PC-9 (cell line): ENCODE results near the gene EFS. TPM values are rescaled to one million over a fixed set of nuclear protein-coding genes. Genes with fewer than 3 reads are reported as not detected.

ENCODE experiments used
- BruUV-seq: library from RNA; stranded (reverse); fragments of 400-500 nt; replicated peaks from 2 replicates; lab custom pipeline; 2021; lab: Mats Ljungman, UMichigan
- CTCF ChIA-PET: fragments of 300-600 bp; sonication (Branson Sonifier 250); formaldehyde crosslinking; loops from one replicate; lab custom pipeline; 2022; ENCODE audit warnings: antibody characterized with exemption; lab: Charles Lee
- POLR2A ChIA-PET: fragments of 300-600 bp; sonication (Branson Sonifier 250); formaldehyde crosslinking; loops from one replicate; lab custom pipeline; 2022; ENCODE audit warnings: antibody characterized with exemption; ENCODE audit not compliant: unreplicated experiment; lab: Charles Lee
- DNase-seq, 2 experiments: peaks; one replicate each; pipeline versions ENCODE4 v3.0.0 to v3.0.0-alpha.2; 2015 to 2022; ENCODE audit warnings: mixed read lengths in 1 of 2
- H2AFZ ChIP-seq: fragments of 200-600 bp; sonication (generic); 2 replicates; pipeline ENCODE4 v1.8.1; 2017; ENCODE audit warnings: antibody characterized with exemption
- H3F3A ChIP-seq: fragments of 200-600 bp; sonication (generic); 2 replicates; pipeline ENCODE4 v1.8.1; 2017; ENCODE audit warnings: antibody characterized with exemption, mild to moderate bottlenecking, low read depth; ENCODE audit not compliant: insufficient read depth
- H3K27ac ChIP-seq: fragments of 200-600 bp; sonication (generic); 2 replicates; pipeline ENCODE4 v1.6.1; 2016; ENCODE audit warnings: mixed run types
- H3K27me3 ChIP-seq: fragments of 200-600 bp; sonication (generic); 2 replicates; pipeline ENCODE4 v1.6.1; 2016; ENCODE audit warnings: low read depth, mixed run types; ENCODE audit not compliant: insufficient read depth
- H3K36me3 ChIP-seq: fragments of 200-600 bp; sonication (generic); 2 replicates; pipeline ENCODE4 v1.6.1; 2016; ENCODE audit warnings: low read depth, mixed run types
- H3K4me1 ChIP-seq: fragments of 200-600 bp; sonication (generic); replicated peaks from 2 replicates; pipeline ENCODE4 v1.6.1; 2016; ENCODE audit warnings: mixed run types; ENCODE audit not compliant: insufficient read depth
- H3K4me2 ChIP-seq: fragments of 200-600 bp; sonication (generic); 2 replicates; pipeline ENCODE4 v1.6.1; 2017; ENCODE audit warnings: mixed run types
- H3K4me3 ChIP-seq: fragments of 200-600 bp; sonication (generic); 2 replicates; pipeline ENCODE4 v1.6.1; 2016; ENCODE audit warnings: mixed run types
- H3K79me2 ChIP-seq: fragments of 200-600 bp; sonication (generic); 2 replicates; pipeline ENCODE4 v1.6.1; 2017; ENCODE audit warnings: low read depth, mixed run types
- H3K9me2 ChIP-seq: fragments of 200-600 bp; sonication (generic); 2 replicates; pipeline ENCODE4 v1.8.1; 2017; ENCODE audit warnings: mild to moderate bottlenecking; ENCODE audit not compliant: insufficient read depth
- H3K9me3 ChIP-seq: fragments of 200-600 bp; sonication (generic); 2 replicates; pipeline ENCODE4 v1.8.1; 2016; ENCODE audit warnings: low read depth; ENCODE audit not compliant: insufficient read depth
- H4K20me1 ChIP-seq: fragments of 200-600 bp; sonication (generic); 2 replicates; pipeline ENCODE4 v1.8.1; 2017; ENCODE audit not compliant: insufficient read depth
- EZH2 ChIP-seq: fragments of 200-600 bp; sonication (generic); IDR thresholded peaks from 2 replicates; pipeline ENCODE4 v1.8.0; 2017; ENCODE audit warnings: antibody characterized with exemption, low read depth
- intact Hi-C: fragments of 100-400 bp; cut with micrococcal nuclease; formaldehyde crosslinking; loops from one replicate; pipeline ENCODE4 v1.10.0; 2022; ENCODE audit not compliant: unreplicated experiment
- total RNA-seq: library from RNA; stranded (reverse); gene quantifications from 2 replicates; pipeline ENCODE4 v1.2.3, GENCODE V29; 2021
- TF ChIP-seq, protein P1 (sequence below): fragments of 200-600 bp; sonication (generic); conservative IDR thresholded peaks from 2 replicates; pipeline ENCODE4 v1.6.1; 2017; ENCODE audit warnings: mixed run types, antibody characterized with exemption, mild to moderate bottlenecking, moderate library complexity

Gene EFS
- total RNA-seq, 1 experiment from 2014 or later, result not detected

DNA sequence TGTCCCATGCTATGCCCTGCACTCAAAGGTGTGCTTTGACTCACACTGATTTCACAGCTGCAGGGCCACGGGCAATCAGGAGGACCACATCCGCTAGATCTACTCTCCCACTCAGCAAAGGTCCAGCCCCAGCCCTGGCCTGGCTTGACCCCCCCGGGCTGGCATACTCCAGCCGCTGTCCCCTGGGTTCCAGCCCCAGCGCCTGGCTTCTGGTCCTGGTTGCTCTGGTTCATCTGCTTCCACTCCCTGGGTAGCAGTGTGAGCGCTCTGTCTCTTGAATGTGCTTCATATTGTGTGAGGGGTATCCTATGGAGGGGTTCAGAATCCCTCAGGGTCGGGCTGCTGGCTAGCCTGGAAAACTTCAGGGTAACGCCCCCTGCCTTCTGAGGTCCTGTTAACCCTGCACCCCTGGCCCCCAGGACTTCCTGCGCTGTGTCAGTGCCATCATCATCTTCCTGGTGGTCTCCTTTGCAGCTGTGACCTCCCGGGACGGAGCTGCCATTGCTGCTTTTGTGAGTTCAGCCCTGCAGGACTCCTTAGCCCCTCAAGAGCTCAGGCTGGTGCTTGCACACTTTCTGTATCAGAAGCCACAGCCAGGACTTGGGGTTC, 13.7 kb upstream of the EFS start:
- BruUV-seq, result no TSS peak
- Histone ChIP-seq H2AFZ (no peak overlapping the region), H3K9me3 (no peaks in the 10 kb centered on the region), H3K4me2 (no peak overlapping the region), H3K36me3 (no peaks in the 10 kb centered on the region), H3K27me3 (peaks cover 77% of the 10 kb centered on the region), H3K4me1 (no peaks in the 10 kb centered on the region), H3K27ac (no peak overlapping the region), H3K4me3 (no peak overlapping the region), H3K79me2 (no peaks in the 10 kb centered on the region), H3K9me2 (no peaks in the 10 kb centered on the region), H4K20me1 (no peaks in the 10 kb centered on the region), H3F3A (no peaks in the 10 kb centered on the region)
- intact Hi-C loops, result no loop called here
- CTCF ChIA-PET, result no interaction called here
- DNase-seq, result no peak
- POLR2A ChIA-PET, result no interaction called here
- TF ChIP-seq EZH2, result no peak
- TF ChIP-seq, protein P1, sequence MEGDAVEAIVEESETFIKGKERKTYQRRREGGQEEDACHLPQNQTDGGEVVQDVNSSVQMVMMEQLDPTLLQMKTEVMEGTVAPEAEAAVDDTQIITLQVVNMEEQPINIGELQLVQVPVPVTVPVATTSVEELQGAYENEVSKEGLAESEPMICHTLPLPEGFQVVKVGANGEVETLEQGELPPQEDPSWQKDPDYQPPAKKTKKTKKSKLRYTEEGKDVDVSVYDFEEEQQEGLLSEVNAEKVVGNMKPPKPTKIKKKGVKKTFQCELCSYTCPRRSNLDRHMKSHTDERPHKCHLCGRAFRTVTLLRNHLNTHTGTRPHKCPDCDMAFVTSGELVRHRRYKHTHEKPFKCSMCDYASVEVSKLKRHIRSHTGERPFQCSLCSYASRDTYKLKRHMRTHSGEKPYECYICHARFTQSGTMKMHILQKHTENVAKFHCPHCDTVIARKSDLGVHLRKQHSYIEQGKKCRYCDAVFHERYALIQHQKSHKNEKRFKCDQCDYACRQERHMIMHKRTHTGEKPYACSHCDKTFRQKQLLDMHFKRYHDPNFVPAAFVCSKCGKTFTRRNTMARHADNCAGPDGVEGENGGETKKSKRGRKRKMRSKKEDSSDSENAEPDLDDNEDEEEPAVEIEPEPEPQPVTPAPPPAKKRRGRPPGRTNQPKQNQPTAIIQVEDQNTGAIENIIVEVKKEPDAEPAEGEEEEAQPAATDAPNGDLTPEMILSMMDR, result no peak

DNA sequence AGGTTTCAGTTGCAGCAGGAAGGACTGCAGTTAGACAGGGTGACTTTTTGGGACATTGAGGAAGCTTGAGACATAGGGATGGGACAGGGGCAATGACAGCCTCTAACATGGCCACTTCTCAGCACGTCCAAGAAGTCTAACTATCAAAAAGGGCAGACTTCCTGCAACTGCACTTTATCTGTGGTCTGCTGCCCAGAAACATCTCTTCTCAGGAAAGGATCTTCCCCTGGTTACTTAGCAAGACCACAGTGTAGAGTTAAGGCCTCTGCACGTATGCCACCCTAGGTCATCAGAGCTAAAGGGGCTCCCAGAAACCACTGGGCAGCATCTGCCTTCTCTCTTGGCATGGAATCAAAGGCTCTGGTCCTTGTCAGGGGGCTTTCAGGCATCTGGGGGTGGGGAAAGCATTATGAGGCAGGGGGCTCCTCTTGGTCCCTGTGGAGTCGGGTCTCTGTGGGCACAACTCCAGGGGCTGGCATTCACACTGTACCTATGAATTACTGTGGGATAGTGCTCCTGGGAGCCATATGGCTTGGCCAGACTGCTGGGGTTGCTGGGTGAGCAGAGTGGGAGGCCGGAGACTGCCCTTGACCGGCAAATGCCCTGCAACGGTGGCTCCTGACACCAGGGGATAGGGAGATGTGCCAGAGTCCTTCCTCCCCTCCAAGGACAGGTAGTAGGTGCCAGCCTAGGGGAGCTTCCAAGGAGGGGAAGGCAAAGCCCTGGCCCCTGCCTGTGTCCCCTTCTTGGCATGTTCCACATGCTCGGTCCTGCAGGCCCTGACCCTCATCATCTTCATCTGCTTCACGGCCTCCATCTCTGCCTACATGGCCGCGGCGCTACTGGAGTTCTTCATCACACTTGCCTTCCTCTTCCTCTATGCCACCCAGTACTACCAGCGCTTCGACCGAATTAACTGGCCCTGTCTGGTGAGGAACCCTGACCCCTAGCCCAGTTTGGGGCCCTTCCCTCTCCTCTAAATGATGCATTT, 12.9 kb upstream of the EFS start:
- Histone ChIP-seq H3K4me3 (no peak overlapping the region), H3K79me2 (no peaks in the 10 kb centered on the region), H3K9me3 (no peaks in the 10 kb centered on the region), H4K20me1 (no peaks in the 10 kb centered on the region), H3K9me2 (no peaks in the 10 kb centered on the region), H3F3A (no peaks in the 10 kb centered on the region), H3K36me3 (no peaks in the 10 kb centered on the region), H3K4me1 (no peaks in the 10 kb centered on the region), H3K27me3 (peaks cover 71% of the 10 kb centered on the region), H2AFZ (no peak overlapping the region), H3K4me2 (no peak overlapping the region), H3K27ac (no peak overlapping the region)
- ChIA-PET CTCF (interaction anchor here (0.7 kb wide), 1 partner anchor 283 kb away, joined by 4 read pairs; the partner anchor contains the start of genes ACIN1 and C14orf119), POLR2A (no interaction called here)
- intact Hi-C loops, result no loop called here
- no peak for DNase-seq
- BruUV-seq, result no TSS peak
- no peak for TF ChIP-seq EZH2
- TF ChIP-seq, protein P1, result no peak

DNA sequence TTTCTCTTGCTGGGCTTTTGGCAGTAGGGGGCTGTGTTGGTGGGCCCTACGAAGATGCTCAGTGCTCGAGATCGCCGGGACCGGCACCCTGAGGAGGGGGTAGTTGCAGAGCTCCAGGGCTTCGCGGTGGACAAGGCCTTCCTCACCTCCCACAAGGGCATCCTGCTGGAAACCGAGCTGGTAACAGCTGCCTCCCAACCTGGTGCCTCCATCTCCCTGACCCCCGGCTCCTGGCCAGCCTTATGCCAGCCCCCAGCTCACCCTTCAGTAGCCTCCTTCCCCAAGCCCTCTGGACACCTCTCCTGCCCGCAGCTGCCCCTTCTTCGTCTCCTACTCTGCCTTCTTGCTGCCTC, 12.2 kb upstream of the EFS start:
- H3K27me3 ChIP-seq, result peaks cover 66% of the 10 kb centered on the region
- no peaks in the 10 kb centered on the region for H3K36me3 ChIP-seq
- ChIA-PET POLR2A (no interaction called here), CTCF (interaction anchor here (0.7 kb wide), 1 partner anchor 282 kb away, joined by 4 read pairs; the partner anchor contains the start of genes ACIN1 and C14orf119)
- no peak for DNase-seq
- no peak overlapping the region for H3K4me2 ChIP-seq
- H3K79me2 ChIP-seq, result no peaks in the 10 kb centered on the region
- H3K4me1 ChIP-seq, result no peaks in the 10 kb centered on the region
- TF ChIP-seq, protein P1, result no peak
- no peak for TF ChIP-seq EZH2
- no peaks in the 10 kb centered on the region for H4K20me1 ChIP-seq
- no peak overlapping the region for H3K4me3 ChIP-seq
- BruUV-seq, result no TSS peak
- no peak overlapping the region for H2AFZ ChIP-seq
- H3F3A ChIP-seq, result no peaks in the 10 kb centered on the region
- no peak overlapping the region for H3K27ac ChIP-seq
- intact Hi-C loops, result no loop called here
- no peaks in the 10 kb centered on the region for H3K9me2 ChIP-seq
- no peaks in the 10 kb centered on the region for H3K9me3 ChIP-seq
